HG03354 (cell line): ENCODE measurements around the gene GM2A.

Experiments used
- ATAC-seq: cut with Tn5 transposase; IDR thresholded peaks from one replicate; pipeline ENCODE4 v1.9.1; 2021; ENCODE audit warnings: mild to moderate bottlenecking; ENCODE audit not compliant: unreplicated experiment, poor library complexity, severe bottlenecking

GM2A gene

GRCh38 chr5:151317871-151318270 is 64.9 kb downstream of the GM2A start:
- no peak for ATAC-seq

- peak; percentile 66 for ATAC-seq
Measured at GRCh38 chr5:151318850-151319732, 66.1 kb downstream of the GM2A start.
